ENCODE measurements around the gene CRB2. TPM values are rescaled to one million over a fixed set of nuclear protein-coding genes. Genes with fewer than 3 reads are reported as not detected.

The CRB2 gene
- total RNA-seq, 1 experiment from 2014 or later: 0.07 TPM

DNA sequence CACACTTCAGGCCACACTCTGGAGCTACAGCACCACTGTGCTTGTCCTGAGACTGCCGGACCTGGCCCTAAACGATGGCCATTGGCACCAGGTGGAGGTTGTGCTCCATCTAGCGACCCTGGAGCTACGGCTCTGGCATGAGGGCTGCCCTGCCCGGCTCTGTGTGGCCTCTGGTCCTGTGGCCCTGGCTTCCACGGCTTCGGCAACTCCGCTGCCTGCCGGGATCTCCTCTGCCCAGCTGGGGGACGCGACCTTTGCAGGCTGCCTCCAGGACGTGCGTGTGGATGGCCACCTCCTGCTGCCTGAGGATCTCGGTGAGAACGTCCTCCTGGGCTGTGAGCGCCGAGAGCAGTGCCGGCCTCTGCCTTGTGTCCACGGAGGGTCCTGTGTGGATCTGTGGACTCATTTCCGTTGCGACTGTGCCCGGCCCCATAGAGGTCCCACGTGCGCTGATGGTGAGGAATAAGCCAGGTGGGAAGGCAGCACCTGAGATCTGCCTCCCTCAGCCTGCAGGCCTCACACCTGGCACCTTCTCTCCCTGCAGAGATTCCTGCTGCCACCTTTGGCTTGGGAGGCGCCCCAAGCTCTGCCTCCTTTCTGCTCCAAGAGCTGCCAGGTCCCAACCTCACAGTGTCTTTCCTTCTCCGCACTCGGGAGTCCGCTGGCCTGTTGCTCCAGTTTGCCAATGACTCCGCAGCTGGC is 14.7 kb downstream of the CRB2 start:
- ChIA-PET CTCF (no interaction called here), RAD21 (ENCODE audit: low non-redundant PET in 1 of 2, low total read pairs in 2 of 2, uncharacterized antibody in 2 of 2, unreplicated experiment in 2 of 2) (no interaction called here), POLR2A (no interaction called here)
- BruUV-seq (replicated peaks): no TSS peak
- no peaks in the 10 kb centered on the region for H3K79me2 ChIP-seq (ENCODE audit: insufficient read depth, low read length)
- H3K4me1 ChIP-seq (ENCODE audit: control insufficient read depth in 1 of 2, insufficient read depth in 2 of 2, low read length in 2 of 2): peaks cover 19 to 20% of the 10 kb centered on the region in 2 experiments
- no peak overlapping the region for H2AFZ ChIP-seq (ENCODE audit: low read depth, low read length, poor library complexity, severe bottlenecking)
- DNase-seq (ENCODE audit: low read depth, low spot score): no peak
- no peaks in the 10 kb centered on the region for H4K20me1 ChIP-seq (ENCODE audit: insufficient read depth)
- intact Hi-C loops (cut with micrococcal nuclease): no loop called here
- no peaks in the 10 kb centered on the region for H3K36me3 ChIP-seq (ENCODE audit: control insufficient read depth in 1 of 2, insufficient read depth in 2 of 2, low read length in 2 of 2)
- no peaks in the 10 kb centered on the region for H3K27me3 ChIP-seq (ENCODE audit: insufficient read depth, low read length)
- no peaks in the 10 kb centered on the region for H3K9me3 ChIP-seq (ENCODE audit: control insufficient read depth in 1 of 2, insufficient read depth in 1 of 2, low read depth in 1 of 2, low read length in 2 of 2)
- ATAC-seq: no peak
- no peak overlapping the region for H3K27ac ChIP-seq (ENCODE audit: low read depth, low read length)
- H3K9ac ChIP-seq (ENCODE audit: low read length): no peak overlapping the region
- H3K4me3 ChIP-seq (replicated peaks in 1 of 2; ENCODE audit: low read depth in 1 of 2, low read length in 2 of 2): no peak overlapping the region
- TF ChIP-seq CEBPB (IDR thresholded peaks at IDR 0.05; ENCODE audit: low read depth): no peak
- no peak for TF ChIP-seq ZNF274 (IDR thresholded peaks at IDR 0.05; ENCODE audit: low read depth, low read length)
- no peak for TF ChIP-seq MAX (IDR thresholded peaks at IDR 0.05)
- TF ChIP-seq TCF7L2 (IDR thresholded peaks at IDR 0.05; ENCODE audit: borderline replicate concordance, extremely low read depth, insufficient read depth, insufficient read length): no peak
- TF ChIP-seq, protein P1, sequence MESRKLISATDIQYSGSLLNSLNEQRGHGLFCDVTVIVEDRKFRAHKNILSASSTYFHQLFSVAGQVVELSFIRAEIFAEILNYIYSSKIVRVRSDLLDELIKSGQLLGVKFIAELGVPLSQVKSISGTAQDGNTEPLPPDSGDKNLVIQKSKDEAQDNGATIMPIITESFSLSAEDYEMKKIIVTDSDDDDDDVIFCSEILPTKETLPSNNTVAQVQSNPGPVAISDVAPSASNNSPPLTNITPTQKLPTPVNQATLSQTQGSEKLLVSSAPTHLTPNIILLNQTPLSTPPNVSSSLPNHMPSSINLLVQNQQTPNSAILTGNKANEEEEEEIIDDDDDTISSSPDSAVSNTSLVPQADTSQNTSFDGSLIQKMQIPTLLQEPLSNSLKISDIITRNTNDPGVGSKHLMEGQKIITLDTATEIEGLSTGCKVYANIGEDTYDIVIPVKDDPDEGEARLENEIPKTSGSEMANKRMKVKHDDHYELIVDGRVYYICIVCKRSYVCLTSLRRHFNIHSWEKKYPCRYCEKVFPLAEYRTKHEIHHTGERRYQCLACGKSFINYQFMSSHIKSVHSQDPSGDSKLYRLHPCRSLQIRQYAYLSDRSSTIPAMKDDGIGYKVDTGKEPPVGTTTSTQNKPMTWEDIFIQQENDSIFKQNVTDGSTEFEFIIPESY (IDR thresholded peaks at IDR 0.05; ENCODE audit: extremely low read depth, insufficient replicate concordance, low read length): no peak
- TF ChIP-seq, protein P2, sequence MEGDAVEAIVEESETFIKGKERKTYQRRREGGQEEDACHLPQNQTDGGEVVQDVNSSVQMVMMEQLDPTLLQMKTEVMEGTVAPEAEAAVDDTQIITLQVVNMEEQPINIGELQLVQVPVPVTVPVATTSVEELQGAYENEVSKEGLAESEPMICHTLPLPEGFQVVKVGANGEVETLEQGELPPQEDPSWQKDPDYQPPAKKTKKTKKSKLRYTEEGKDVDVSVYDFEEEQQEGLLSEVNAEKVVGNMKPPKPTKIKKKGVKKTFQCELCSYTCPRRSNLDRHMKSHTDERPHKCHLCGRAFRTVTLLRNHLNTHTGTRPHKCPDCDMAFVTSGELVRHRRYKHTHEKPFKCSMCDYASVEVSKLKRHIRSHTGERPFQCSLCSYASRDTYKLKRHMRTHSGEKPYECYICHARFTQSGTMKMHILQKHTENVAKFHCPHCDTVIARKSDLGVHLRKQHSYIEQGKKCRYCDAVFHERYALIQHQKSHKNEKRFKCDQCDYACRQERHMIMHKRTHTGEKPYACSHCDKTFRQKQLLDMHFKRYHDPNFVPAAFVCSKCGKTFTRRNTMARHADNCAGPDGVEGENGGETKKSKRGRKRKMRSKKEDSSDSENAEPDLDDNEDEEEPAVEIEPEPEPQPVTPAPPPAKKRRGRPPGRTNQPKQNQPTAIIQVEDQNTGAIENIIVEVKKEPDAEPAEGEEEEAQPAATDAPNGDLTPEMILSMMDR (IDR thresholded peaks at IDR 0.05 in 2 of 3, conservative IDR thresholded peaks at IDR 0.05 in 1 of 3; ENCODE audit: borderline replicate concordance in 1 of 3, insufficient read depth in 1 of 3, low read depth in 2 of 3, low read length in 2 of 3): no peak
- no peak for TF ChIP-seq EGR1 (IDR thresholded peaks at IDR 0.05; ENCODE audit: low read depth)
- no peak for TF ChIP-seq POLR2A (IDR thresholded peaks at IDR 0.05; ENCODE audit: borderline replicate concordance, extremely low read depth, insufficient read depth, insufficient read length)
- H3K9me2 ChIP-seq (ENCODE audit: insufficient read depth): no peaks in the 10 kb centered on the region
- no peak overlapping the region for H3K4me2 ChIP-seq (ENCODE audit: low read length)
